Ectodermal cell (in vitro differentiated cells): ENCODE measurements around the gene AQP6.

Experiments used
- H3K27ac ChIP-seq: 2 replicates; pipeline ENCODE4 v1.7.0; 2013; ENCODE audit warnings: mild to moderate bottlenecking, low read depth, low read length; ENCODE audit not compliant: insufficient read depth, poor library complexity, severe bottlenecking
- H3K27me3 ChIP-seq: 2 replicates; pipeline ENCODE4 v1.7.0; 2013; ENCODE audit warnings: mild to moderate bottlenecking, low read length; ENCODE audit not compliant: insufficient read depth, control insufficient read depth, poor library complexity, severe bottlenecking
- H3K36me3 ChIP-seq: one replicate; pipeline ENCODE4 v1.7.0; 2013; ENCODE audit warnings: low read length; ENCODE audit not compliant: control insufficient read depth, insufficient read depth
- H3K4me1 ChIP-seq: one replicate; pipeline ENCODE4 v1.7.0; 2013; ENCODE audit warnings: low read length; ENCODE audit not compliant: control insufficient read depth, insufficient read depth
- H3K4me3 ChIP-seq: 2 replicates; pipeline ENCODE4 v1.7.0; 2013; ENCODE audit warnings: low read depth, low read length, control low read depth; ENCODE audit not compliant: insufficient read depth
- H3K9me3 ChIP-seq: 2 replicates; pipeline ENCODE4 v1.7.0; 2013; ENCODE audit warnings: mild to moderate bottlenecking, low read length, moderate library complexity; ENCODE audit not compliant: control insufficient read depth
- WGBS, 2 experiments: methylation state at CpG; one replicate each; pipeline ENCODE4 v1.1.7; 2013; ENCODE audit warnings: missing lambda C conversion rate in 2 of 2; 5-methylcytosine and 5-hydroxymethylcytosine counted together

Gene AQP6

GRCh38 chr12:49971141-49971540, 1.6 kb upstream of the AQP6 start:
- 83 to 87% methylated on average over 6 of the region's 6 CpGs for WGBS, 2 experiments
- Histone ChIP-seq H3K4me3 (no peak overlapping the region), H3K4me1 (peaks cover 16% of the 10 kb centered on the region), H3K27ac (no peak overlapping the region), H3K9me3 (no peaks in the 10 kb centered on the region), H3K27me3 (peaks cover 12% of the 10 kb centered on the region), H3K36me3 (no peaks in the 10 kb centered on the region)

- Histone ChIP-seq H3K27me3 (peaks cover 12% of the 10 kb centered on the region), H3K27ac (no peak overlapping the region), H3K4me3 (no peak overlapping the region), H3K4me1 (peaks cover 15% of the 10 kb centered on the region), H3K9me3 (no peaks in the 10 kb centered on the region), H3K36me3 (no peaks in the 10 kb centered on the region)
- 86 to 88% methylated on average over 9 of the region's 9 CpGs for whole genome bisulfite sequencing, 2 experiments
These were observed 618 bp upstream of the AQP6 start for GRCh38 chr12:49972129-49972528.

- no peaks in the 10 kb centered on the region for H3K9me3 ChIP-seq
- no peak overlapping the region for H3K4me3 ChIP-seq
- peaks cover 4% of the 10 kb centered on the region for H3K27me3 ChIP-seq
- WGBS, 2 experiments: 94% methylated on average over 19 of the region's 19 CpGs
- peaks cover 13% of the 10 kb centered on the region for H3K4me1 ChIP-seq
- no peak overlapping the region for H3K27ac ChIP-seq
- no peaks in the 10 kb centered on the region for H3K36me3 ChIP-seq
These were observed 649 bp downstream of the AQP6 start for GRCh38 chr12:49973361-49973830.

- peaks cover 21% of the 10 kb centered on the region for H3K4me1 ChIP-seq
- 79% methylated on average over 15 of the region's 15 CpGs for WGBS, 2 experiments
- no peaks in the 10 kb centered on the region for H3K9me3 ChIP-seq
- no peak overlapping the region for H3K4me3 ChIP-seq
- no peaks in the 10 kb centered on the region for H3K27me3 ChIP-seq
- H3K27ac ChIP-seq: no peak overlapping the region
- H3K36me3 ChIP-seq: no peaks in the 10 kb centered on the region
These were observed 1.5 kb downstream of the AQP6 start for GRCh38 chr12:49974231-49974675.

DNA sequence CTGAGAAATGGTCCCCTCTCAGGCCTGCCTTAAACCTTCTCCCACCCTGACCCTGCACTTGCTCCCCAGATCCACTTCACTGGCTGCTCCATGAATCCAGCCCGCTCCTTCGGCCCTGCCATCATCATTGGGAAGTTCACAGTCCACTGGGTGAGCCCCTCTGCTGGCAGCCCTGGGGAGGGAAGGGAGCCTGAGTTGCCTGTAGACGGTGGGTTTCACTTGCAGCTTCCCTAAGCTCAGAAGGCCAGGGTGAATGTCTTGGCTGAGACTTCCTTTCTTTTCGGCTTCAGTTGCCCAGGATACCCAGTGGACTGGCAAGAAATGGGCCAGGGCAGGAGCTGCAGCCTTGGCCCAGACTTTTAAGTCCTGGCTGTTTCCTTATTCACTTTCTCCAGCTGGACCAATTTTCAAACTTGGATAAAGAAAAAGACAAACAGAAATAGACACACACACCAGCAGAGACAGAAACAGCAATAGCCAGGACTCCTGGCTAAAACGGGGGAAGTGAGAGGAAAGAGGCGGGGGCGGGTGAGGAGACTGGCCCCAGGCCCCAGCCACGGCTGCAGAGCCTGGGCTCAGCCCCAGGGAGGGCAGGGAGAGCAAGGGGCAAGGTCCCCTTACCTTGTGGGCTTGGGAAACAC, 2.0 kb downstream of the AQP6 start:
- H3K4me1 ChIP-seq: peaks cover 26% of the 10 kb centered on the region
- 83 to 84% methylated on average over 8 of the region's 8 CpGs for WGBS, 2 experiments
- no peaks in the 10 kb centered on the region for H3K27me3 ChIP-seq
- H3K36me3 ChIP-seq: no peaks in the 10 kb centered on the region
- H3K4me3 ChIP-seq: no peak overlapping the region
- no peak overlapping the region for H3K27ac ChIP-seq
- no peaks in the 10 kb centered on the region for H3K9me3 ChIP-seq

DNA sequence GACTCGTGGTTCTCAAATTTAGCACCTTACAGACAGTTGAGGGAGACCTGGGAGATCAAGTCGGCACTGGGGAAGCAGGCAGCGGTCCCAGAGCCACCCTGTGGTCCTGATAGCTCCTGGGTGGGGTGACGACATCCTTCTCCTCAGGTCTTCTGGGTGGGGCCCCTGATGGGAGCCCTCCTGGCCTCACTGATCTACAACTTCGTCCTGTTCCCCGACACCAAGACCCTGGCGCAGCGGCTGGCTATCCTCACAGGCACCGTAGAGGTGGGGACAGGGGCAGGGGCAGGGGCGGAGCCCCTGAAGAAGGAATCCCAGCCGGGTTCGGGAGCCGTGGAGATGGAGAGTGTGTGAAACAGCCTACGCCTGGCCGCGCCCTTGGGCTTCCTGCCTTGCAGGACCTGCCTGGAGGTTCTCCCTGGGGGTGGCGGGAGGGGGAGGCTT, 2.6 kb downstream of the AQP6 start:
- Histone ChIP-seq H3K27ac (no peak overlapping the region), H3K36me3 (no peaks in the 10 kb centered on the region), H3K4me3 (no peak overlapping the region), H3K27me3 (no peaks in the 10 kb centered on the region), H3K4me1 (peaks cover 28% of the 10 kb centered on the region), H3K9me3 (no peaks in the 10 kb centered on the region)
- WGBS, 2 experiments: 75 to 78% methylated on average over 17 of the region's 17 CpGs

GRCh38 chr12:49976557-49976956, 3.8 kb downstream of the AQP6 start:
- no peak overlapping the region for H3K27ac ChIP-seq
- H3K4me3 ChIP-seq: no peak overlapping the region
- no peaks in the 10 kb centered on the region for H3K36me3 ChIP-seq
- WGBS, 2 experiments: 81 to 91% methylated on average over 2 of the region's 2 CpGs
- H3K9me3 ChIP-seq: no peaks in the 10 kb centered on the region
- peaks cover 33% of the 10 kb centered on the region for H3K4me1 ChIP-seq
- no peaks in the 10 kb centered on the region for H3K27me3 ChIP-seq

DNA sequence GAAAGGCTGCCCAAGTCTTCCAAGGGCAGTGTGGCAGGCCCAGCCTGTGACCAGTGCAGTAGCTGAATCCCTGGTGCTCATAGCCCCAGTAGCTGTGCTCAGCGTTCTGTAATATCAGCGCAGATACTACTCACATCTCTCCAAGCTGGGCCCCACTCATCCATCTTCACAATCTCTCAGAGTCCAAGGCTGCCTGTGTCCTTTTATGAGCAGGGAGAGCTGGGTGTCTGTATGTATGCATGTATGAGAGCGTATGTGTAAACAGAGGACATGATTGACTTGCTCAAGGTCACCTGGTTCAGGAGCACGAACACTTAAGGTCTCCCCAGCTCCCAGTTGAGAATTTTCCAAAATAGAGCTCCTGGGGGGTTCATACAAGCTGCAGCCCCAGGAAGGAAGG, 5.4 kb downstream of the AQP6 start:
- 95 to 96% methylated on average over 4 of the region's 4 CpGs for WGBS, 2 experiments
- H3K4me1 ChIP-seq: peaks cover 32% of the 10 kb centered on the region
- H3K9me3 ChIP-seq: no peaks in the 10 kb centered on the region
- no peak overlapping the region for H3K4me3 ChIP-seq
- no peaks in the 10 kb centered on the region for H3K36me3 ChIP-seq
- no peak overlapping the region for H3K27ac ChIP-seq
- H3K27me3 ChIP-seq: no peaks in the 10 kb centered on the region

DNA sequence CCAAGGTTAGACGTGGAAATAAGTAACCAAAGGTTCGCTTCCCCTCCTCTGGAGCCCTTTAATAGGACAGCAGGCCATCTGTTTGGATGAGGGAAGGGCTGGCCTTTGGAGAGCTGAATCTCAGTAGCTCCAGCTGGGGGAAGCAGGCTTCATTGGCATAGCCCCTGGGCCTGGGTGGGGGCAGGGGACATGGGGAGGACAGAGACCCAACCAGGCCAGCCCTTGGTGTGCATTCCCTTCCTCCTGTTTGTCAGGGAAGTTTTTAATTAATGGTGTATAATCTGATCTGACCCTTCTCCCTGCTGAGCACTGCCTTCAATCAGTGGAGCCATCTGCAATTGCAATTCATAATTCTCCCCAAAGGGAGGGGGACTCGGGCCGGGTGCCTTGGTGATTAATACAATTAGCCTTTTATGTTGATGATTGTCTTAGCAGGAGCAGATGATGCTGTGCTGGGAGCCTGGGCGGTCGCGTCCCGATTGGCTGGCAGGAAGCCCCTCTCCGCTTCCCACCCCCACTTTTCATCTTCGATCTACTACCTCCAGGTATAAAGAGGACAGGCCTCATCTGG, 6.4 kb downstream of the AQP6 start:
- no peak overlapping the region for H3K27ac ChIP-seq
- 79 to 83% methylated on average over 10 of the region's 10 CpGs for WGBS, 2 experiments

GRCh38 chr12:49979791-49980190, 7.0 kb downstream of the AQP6 start:
- 91 to 96% methylated on average over 2 of the region's 3 CpGs for WGBS, 2 experiments
- Histone ChIP-seq H3K4me1 (peaks cover 42% of the 10 kb centered on the region), H3K27ac (no peak overlapping the region), H3K27me3 (no peaks in the 10 kb centered on the region), H3K9me3 (no peaks in the 10 kb centered on the region), H3K36me3 (no peaks in the 10 kb centered on the region), H3K4me3 (no peak overlapping the region)

More for the DNA sequence above, 6.4 kb downstream of the AQP6 start:
- H3K36me3 ChIP-seq: no peaks in the 10 kb centered on the region
- no peaks in the 10 kb centered on the region for H3K9me3 ChIP-seq
- no peaks in the 10 kb centered on the region for H3K27me3 ChIP-seq
- no peak overlapping the region for H3K4me3 ChIP-seq
- peaks cover 35% of the 10 kb centered on the region for H3K4me1 ChIP-seq
